GM12875 (cell line): ENCODE data around the gene SPOCK2.

ENCODE experiments used
- H3K4me3 ChIP-seq: one replicate; pipeline ENCODE4 v1.5.1; 2011; ENCODE audit warnings: low read depth, low read length, control low read depth
- TF ChIP-seq, protein P1 (sequence below): IDR thresholded peaks from 2 replicates; pipeline ENCODE4 v1.5.1; 2011; ENCODE audit warnings: low read depth, mild to moderate bottlenecking, control low read depth, inconsistent platforms, low read length, moderate library complexity, borderline replicate concordance; ENCODE audit not compliant: insufficient read depth

SPOCK2 gene

DNA sequence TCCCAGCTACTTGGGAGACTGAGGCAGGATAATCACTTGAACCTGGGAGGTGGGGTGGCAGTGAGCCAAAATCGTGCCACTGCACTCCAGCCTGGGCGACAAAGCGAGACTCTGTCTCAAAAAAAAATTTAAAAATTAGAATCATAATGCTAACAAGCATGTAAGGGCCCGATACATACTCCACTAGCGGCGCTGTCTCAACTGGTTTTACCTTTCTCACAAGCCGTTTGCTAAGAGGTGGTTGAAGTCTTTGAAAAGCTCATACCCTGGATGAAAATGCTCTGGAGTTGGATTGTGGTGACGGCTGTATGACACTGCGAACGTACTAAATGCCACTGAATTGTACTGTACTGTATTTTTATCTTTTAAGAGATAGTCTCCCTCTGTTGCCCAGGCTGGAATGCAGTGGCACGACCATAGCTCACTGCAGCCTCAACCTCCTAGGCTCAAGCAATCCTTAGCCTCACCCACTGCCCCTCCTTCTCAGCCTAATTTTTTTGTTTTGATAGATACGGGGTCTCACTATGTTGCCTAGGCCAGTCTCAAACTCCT lies 29.9 kb downstream of the SPOCK2 start:
- TF ChIP-seq, protein P1, sequence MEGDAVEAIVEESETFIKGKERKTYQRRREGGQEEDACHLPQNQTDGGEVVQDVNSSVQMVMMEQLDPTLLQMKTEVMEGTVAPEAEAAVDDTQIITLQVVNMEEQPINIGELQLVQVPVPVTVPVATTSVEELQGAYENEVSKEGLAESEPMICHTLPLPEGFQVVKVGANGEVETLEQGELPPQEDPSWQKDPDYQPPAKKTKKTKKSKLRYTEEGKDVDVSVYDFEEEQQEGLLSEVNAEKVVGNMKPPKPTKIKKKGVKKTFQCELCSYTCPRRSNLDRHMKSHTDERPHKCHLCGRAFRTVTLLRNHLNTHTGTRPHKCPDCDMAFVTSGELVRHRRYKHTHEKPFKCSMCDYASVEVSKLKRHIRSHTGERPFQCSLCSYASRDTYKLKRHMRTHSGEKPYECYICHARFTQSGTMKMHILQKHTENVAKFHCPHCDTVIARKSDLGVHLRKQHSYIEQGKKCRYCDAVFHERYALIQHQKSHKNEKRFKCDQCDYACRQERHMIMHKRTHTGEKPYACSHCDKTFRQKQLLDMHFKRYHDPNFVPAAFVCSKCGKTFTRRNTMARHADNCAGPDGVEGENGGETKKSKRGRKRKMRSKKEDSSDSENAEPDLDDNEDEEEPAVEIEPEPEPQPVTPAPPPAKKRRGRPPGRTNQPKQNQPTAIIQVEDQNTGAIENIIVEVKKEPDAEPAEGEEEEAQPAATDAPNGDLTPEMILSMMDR = no peak
- no peak overlapping the region for H3K4me3 ChIP-seq

DNA sequence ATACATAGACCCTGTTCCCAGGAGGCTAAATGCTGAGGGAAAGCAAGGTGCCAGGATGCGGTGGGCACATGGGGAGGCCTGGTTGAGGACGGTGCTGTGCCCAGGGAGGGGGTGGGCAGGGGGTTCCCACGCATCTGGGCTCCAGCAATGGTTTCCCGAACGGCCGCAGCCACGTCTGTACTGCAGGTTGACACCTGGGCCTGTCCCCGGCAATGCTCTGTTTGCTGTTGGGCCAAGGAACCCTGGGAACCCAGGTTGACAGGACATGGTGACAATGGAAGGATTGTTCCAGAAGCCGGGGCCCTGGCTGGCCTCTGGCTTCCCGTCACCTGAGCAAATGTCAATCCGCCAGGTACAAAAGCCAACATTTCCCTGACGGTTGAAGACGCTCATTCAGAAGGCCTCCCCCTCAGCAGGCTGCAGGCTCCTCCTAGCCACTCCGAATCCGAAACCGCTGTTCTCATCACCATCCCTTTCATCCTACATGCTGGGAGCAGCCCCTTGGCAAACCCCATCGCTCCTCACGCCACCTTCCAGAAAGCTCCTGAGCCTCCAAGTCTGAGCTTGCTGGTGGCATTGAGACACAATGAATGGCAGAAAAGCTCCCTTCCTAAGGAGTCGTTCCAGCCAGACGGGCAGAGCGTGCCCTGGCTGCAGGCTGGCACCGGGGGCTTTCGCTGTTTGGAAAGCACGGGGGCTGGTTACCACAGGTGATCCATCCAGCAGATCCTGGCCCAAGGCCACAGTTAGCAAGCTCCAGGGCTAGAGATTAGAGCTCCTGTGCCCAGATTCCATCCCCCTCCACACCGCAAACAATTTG lies 31.2 kb downstream of the SPOCK2 start:
- no peak overlapping the region for H3K4me3 ChIP-seq

DNA sequence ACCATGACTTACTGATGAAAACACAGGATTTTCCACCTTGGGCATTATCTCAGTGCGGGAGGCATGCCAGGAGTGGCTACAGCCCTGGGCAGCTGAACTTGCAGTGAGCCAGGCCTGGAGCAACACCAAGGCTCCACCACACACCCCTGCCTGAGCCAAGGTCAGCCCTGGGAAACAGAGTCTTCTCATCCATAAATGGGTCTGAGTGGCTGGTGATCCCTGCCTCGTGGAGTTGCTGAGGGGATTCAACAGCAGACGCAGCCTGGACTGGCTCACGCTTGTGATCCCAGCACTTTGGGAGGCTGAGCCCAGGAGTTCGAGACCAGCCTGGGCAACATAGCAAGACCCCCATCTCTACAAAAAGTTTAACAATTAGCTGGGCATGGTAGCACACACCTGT lies 32.2 kb downstream of the SPOCK2 start:
- TF ChIP-seq, protein P1 = no peak

More for the DNA sequence above, 31.2 kb downstream of the SPOCK2 start:
- TF ChIP-seq, protein P1 = no peak

DNA sequence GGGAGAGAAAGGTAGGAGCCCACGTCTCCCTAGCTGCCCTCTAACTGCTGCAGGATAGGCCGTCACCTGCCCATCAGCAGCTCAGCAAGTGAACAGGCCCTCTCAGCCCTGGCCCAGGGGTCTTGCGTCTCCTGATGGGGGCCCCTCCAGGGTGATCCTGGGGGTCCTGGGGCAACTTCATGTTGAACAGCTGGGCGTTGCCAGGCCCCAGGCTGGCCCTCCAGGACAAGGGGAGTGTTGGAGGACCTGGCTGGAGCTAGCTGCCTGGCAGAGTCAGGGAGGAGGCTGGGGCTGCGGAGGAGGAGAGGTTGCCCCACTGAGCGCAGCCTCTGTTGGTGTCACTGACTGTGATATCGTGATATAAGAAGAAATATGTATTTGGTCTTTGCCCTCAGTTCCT lies 34.7 kb downstream of the SPOCK2 start:
- TF ChIP-seq, protein P1 = no peak

More for the DNA sequence above, 32.2 kb downstream of the SPOCK2 start:
- H3K4me3 ChIP-seq = no peak overlapping the region

DNA sequence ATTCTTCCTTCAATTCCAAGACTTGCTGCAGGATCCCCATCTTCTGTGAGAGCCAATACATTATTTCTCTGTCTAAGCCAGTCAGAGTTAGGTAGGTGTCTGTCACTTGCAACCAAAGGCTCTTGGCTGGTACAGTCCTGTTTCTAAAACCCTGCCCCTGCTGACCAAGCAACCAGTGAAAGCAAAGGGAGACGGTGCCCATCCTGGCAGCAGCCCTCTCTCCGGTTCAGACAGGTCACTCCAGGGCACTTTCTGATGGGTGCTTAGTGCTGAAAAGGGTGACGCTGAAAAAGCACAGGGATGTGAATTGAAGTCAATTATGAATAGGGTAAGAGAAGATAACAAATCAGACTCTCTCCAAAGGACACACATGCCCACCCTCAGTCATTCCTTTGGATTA lies 37.5 kb downstream of the SPOCK2 start:
- TF ChIP-seq, protein P1 = no peak
- H3K4me3 ChIP-seq = no peak overlapping the region

More for the DNA sequence above, 34.7 kb downstream of the SPOCK2 start:
- no peak overlapping the region for H3K4me3 ChIP-seq

DNA sequence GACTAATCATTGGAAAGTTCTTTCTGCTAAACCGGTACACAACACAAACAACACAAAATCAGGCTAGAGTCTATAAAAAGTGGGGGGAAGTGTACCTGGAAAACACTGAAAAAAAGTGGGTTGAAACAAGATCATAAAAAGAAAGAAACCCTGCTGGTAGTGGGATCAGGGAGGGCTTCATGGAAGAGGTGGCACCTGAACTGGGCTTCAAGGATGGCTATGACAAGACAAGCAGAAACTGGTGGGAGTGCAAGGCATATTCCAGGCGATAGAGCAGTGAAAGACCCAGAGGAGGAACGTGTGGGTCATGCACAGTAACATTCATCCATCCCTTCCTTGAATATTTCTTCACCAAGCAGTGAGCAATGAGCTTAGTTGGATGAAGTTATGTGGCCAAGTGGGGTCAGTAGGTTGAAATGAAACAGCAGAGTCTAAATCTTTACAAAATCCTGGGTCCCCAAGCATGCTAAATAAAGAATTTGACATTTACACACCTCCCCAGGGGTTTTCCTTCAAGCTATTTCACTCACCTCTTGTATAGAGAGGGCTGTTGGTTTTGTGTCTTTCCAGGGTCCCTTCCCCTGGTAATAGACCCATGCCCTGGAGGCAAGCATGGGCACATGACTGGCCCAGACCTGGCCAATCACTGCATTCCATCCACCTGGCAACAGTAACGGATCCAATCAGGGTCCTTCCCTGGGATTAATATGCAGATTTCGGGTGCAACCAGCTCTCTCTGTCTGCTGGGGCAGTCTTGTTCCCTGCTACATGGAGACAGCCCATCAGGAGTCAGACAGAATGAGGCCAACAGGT lies 38.2 kb downstream of the SPOCK2 start:
- H3K4me3 ChIP-seq = no peak overlapping the region
- TF ChIP-seq, protein P1 = no peak
